ENCODE results near the gene LPAR6. TPM values are rescaled to one million over a fixed set of nuclear protein-coding genes. Genes with fewer than 3 reads are reported as not detected.

The LPAR6 gene
- polyA plus RNA-seq, 3 donors = 17.2 to 72.6 (median 62.1) TPM

- Histone ChIP-seq H3K9me3 (replicated peaks in 1 of 2; ENCODE audit: control insufficient read depth in 1 of 2, insufficient read depth in 1 of 2, low read length in 2 of 2) (peaks cover 0 to 13% of the 10 kb centered on the region in 2 donors), H3K79me2 (ENCODE audit: insufficient read depth, low read length) (peaks cover 43% of the 10 kb centered on the region), H3K36me3 (replicated peaks in 1 of 2; ENCODE audit: control insufficient read depth in 1 of 2, insufficient read depth in 2 of 2, low read length in 2 of 2) (peaks cover 18 to 39% of the 10 kb centered on the region in 2 donors), H2AFZ (ENCODE audit: insufficient read depth, low read depth, low read length, poor library complexity, severe bottlenecking) (peak overlapping the region; percentile 26), H3K27me3 (ENCODE audit: control insufficient read depth in 2 of 2, insufficient read depth in 2 of 2, low read length in 2 of 2) (no peaks in the 10 kb centered on the region), H3K4me3 (replicated peaks in 1 of 3; ENCODE audit: low read depth in 2 of 3, low read length in 3 of 3) (peak overlapping the region in 1 of 3 experiments; percentile 70), H3K9ac (ENCODE audit: insufficient read depth, low read length, poor library complexity, severe bottlenecking) (peak overlapping the region; percentile 35), H3K4me1 (ENCODE audit: control insufficient read depth in 1 of 2, insufficient read depth in 2 of 2, low read length in 2 of 2) (peaks cover 26 to 41% of the 10 kb centered on the region in 2 donors), H3K27ac (ENCODE audit: low read depth in 1 of 2, low read length in 2 of 2) (peak overlapping the region; percentile 7 to 84), H4K20me1 (ENCODE audit: insufficient read depth, low read length) (no peaks in the 10 kb centered on the region), H3K4me2 (replicated peaks; ENCODE audit: extremely low read depth, low read length, poor library complexity, severe bottlenecking) (peak overlapping the region; percentile 73)
- H3K4me3 Mint-ChIP-seq = peak overlapping the region in 1 of 2 donors; percentile 86
- peaks cover 16 to 19% (median 17%) of the 10 kb centered on the region in 7 donors for H3K9me3 Mint-ChIP-seq
- TF ChIP-seq CTCF (IDR thresholded peaks at IDR 0.05) = no peak
- H3K36me3 Mint-ChIP-seq = peaks cover 34 to 35% of the 10 kb centered on the region in 2 donors
- WGBS (ENCODE audit: insufficient coverage) = 57% methylated on average over 1 of the region's 2 CpGs
- peaks cover 23% of the 10 kb centered on the region for H3K4me1 Mint-ChIP-seq
- intact Hi-C loops (cut with micrococcal nuclease) = loop anchor here in 1 of 2 donors (5.0 to 10.0 kb wide), 2 partner anchors 37 to 55 kb away; partner anchors contain the start of gene LPAR6
- no peak for DNase-seq
- peak overlapping the region; percentile 80 to 91 (median 86) for H3K27ac Mint-ChIP-seq
- no peaks in the 10 kb centered on the region for H3K27me3 Mint-ChIP-seq (ENCODE audit: low read depth in 3 of 3)
Measured at GRCh38 chr13:48449656-48450055, 36.7 kb upstream of the LPAR6 start.

GRCh38 chr13:48448959-48449614 lies 36.2 kb upstream of the LPAR6 start:
- Histone ChIP-seq H3K9ac (ENCODE audit: insufficient read depth, low read length, poor library complexity, severe bottlenecking) (peak overlapping the region; percentile 35), H4K20me1 (ENCODE audit: insufficient read depth, low read length) (no peaks in the 10 kb centered on the region), H3K79me2 (ENCODE audit: insufficient read depth, low read length) (peaks cover 43% of the 10 kb centered on the region), H3K4me3 (replicated peaks in 1 of 3; ENCODE audit: low read depth in 2 of 3, low read length in 3 of 3) (peak overlapping the region; percentile 25 to 70 (median 47)), H3K4me1 (ENCODE audit: control insufficient read depth in 1 of 2, insufficient read depth in 2 of 2, low read length in 2 of 2) (peaks cover 26 to 41% of the 10 kb centered on the region in 2 donors), H3K36me3 (replicated peaks in 1 of 2; ENCODE audit: control insufficient read depth in 1 of 2, insufficient read depth in 2 of 2, low read length in 2 of 2) (peaks cover 14 to 36% of the 10 kb centered on the region in 2 donors), H3K9me3 (replicated peaks in 1 of 2; ENCODE audit: control insufficient read depth in 1 of 2, insufficient read depth in 1 of 2, low read length in 2 of 2) (peaks cover 0 to 13% of the 10 kb centered on the region in 2 donors), H3K27ac (ENCODE audit: low read depth in 1 of 2, low read length in 2 of 2) (peak overlapping the region; percentile 7 to 84), H2AFZ (ENCODE audit: insufficient read depth, low read depth, low read length, poor library complexity, severe bottlenecking) (peak overlapping the region; percentile 26), H3K4me2 (replicated peaks; ENCODE audit: extremely low read depth, low read length, poor library complexity, severe bottlenecking) (peak overlapping the region; percentile 73), H3K27me3 (ENCODE audit: control insufficient read depth in 2 of 2, insufficient read depth in 2 of 2, low read length in 2 of 2) (no peaks in the 10 kb centered on the region)
- peaks cover 23% of the 10 kb centered on the region for H3K4me1 Mint-ChIP-seq
- TF ChIP-seq CTCF (IDR thresholded peaks at IDR 0.05) = no peak
- peak overlapping the region; percentile 63 to 86 for H3K4me3 Mint-ChIP-seq
- peaks cover 34 to 35% of the 10 kb centered on the region in 2 donors for H3K36me3 Mint-ChIP-seq
- no CpG with 5 or more reads among the region's 6 CpGs for WGBS (ENCODE audit: insufficient coverage)
- H3K9me3 Mint-ChIP-seq = peaks cover 13 to 18% (median 16%) of the 10 kb centered on the region in 7 donors
- no peaks in the 10 kb centered on the region for H3K27me3 Mint-ChIP-seq (ENCODE audit: low read depth in 3 of 3)
- H3K27ac Mint-ChIP-seq = peak overlapping the region; percentile 80 to 92 (median 87)
- peak; percentile 52 to 90 (median 68) for DNase-seq
- intact Hi-C loops (cut with micrococcal nuclease) = loop anchor here in 1 of 2 donors (5.0 to 10.0 kb wide), 2 partner anchors 37 to 56 kb away; partner anchors contain the start of gene LPAR6

Data from CD14-positive monocyte (primary cell).